Mesothelial cell of epicardium (in vitro differentiated cells): ENCODE data around the gene BRI3. TPM values are rescaled to one million over a fixed set of nuclear protein-coding genes. Genes with fewer than 3 reads are reported as not detected.

ENCODE experiments used
- DNase-seq, 2 experiments: peaks; one replicate each; pipeline ENCODE4 v3.0.0; 2021; ENCODE audit warnings: low spot score in 2 of 2; ENCODE audit not compliant: unreplicated experiment in 2 of 2
- H3K27ac Mint-ChIP-seq: 2 replicates; pipeline ENCODE4 v1.8.0; 2021; ENCODE audit warnings: mixed read lengths
- H3K27me3 Mint-ChIP-seq: 2 replicates; pipeline ENCODE4 v1.8.0; 2021; ENCODE audit warnings: low read depth, mixed read lengths
- H3K36me3 Mint-ChIP-seq: 2 replicates; pipeline ENCODE4 v1.8.0; 2021; ENCODE audit warnings: mixed read lengths
- H3K4me1 Mint-ChIP-seq: 2 replicates; pipeline ENCODE4 v1.8.0; 2021; ENCODE audit warnings: mixed read lengths
- H3K4me3 Mint-ChIP-seq: 2 replicates; pipeline ENCODE4 v1.8.0; 2021; ENCODE audit warnings: mild to moderate bottlenecking, moderate library complexity, mixed read lengths
- H3K9me3 Mint-ChIP-seq: 2 replicates; pipeline ENCODE4 v1.8.0; 2021; ENCODE audit warnings: mixed read lengths
- total RNA-seq: library from RNA; stranded (reverse); gene quantifications from 3 replicates; pipeline ENCODE4 v1.2.1, GENCODE V29; 2021
- TF ChIP-seq, protein P1 (sequence below): fragments of 200-600 bp; sonication (generic); IDR thresholded peaks from one replicate; pipeline ENCODE4 v1.5.0; 2021; ENCODE audit warnings: antibody characterized with exemption; ENCODE audit not compliant: unreplicated experiment

BRI3 gene
- total RNA-seq, 1 donor from 2014 or later = 113 TPM

GRCh38 chr7:98329100-98329790, 47.8 kb downstream of the BRI3 start:
- H3K27ac Mint-ChIP-seq = peak overlapping the region; percentile 70
- H3K36me3 Mint-ChIP-seq = peaks cover 23% of the 10 kb centered on the region
- H3K9me3 Mint-ChIP-seq = peaks cover 19% of the 10 kb centered on the region
- DNase-seq = no peak
- H3K4me1 Mint-ChIP-seq = peaks cover 17% of the 10 kb centered on the region
- TF ChIP-seq, protein P1, sequence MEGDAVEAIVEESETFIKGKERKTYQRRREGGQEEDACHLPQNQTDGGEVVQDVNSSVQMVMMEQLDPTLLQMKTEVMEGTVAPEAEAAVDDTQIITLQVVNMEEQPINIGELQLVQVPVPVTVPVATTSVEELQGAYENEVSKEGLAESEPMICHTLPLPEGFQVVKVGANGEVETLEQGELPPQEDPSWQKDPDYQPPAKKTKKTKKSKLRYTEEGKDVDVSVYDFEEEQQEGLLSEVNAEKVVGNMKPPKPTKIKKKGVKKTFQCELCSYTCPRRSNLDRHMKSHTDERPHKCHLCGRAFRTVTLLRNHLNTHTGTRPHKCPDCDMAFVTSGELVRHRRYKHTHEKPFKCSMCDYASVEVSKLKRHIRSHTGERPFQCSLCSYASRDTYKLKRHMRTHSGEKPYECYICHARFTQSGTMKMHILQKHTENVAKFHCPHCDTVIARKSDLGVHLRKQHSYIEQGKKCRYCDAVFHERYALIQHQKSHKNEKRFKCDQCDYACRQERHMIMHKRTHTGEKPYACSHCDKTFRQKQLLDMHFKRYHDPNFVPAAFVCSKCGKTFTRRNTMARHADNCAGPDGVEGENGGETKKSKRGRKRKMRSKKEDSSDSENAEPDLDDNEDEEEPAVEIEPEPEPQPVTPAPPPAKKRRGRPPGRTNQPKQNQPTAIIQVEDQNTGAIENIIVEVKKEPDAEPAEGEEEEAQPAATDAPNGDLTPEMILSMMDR = no peak
- H3K4me3 Mint-ChIP-seq = no peak overlapping the region
- H3K27me3 Mint-ChIP-seq = no peaks in the 10 kb centered on the region

GRCh38 chr7:98329791-98330373, 48.4 kb downstream of the BRI3 start:
- H3K9me3 Mint-ChIP-seq = peaks cover 19% of the 10 kb centered on the region

DNA sequence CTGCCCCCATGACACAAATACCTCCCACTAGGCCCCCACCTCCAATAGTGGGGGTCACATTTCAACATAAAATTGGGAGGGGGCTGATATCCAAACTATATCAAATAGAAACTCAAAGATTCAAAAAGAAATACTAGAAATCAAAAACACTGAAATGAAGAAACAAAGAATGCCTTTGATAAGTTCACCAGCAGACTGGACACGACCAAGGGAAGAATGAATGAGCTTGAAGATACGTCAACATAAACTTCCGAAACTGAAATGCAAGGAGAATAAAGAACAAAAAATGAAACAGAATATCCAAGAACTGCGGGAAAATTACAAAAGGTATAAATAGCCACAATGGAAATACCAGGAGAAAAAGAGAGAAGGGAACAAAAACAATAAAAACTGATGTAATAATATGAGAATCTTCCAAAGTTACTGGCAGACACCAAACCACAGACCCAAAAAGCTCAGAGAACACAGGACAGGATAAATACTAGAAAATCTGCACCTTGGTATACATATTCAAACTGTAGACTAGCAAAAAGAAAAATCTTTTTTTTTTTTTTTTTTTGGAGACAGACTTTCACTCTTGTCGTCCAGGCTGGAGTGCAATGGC, 49.5 kb downstream of the BRI3 start:
- Mint-ChIP-seq H3K27ac (no peak overlapping the region), H3K4me3 (no peak overlapping the region), H3K4me1 (peaks cover 15% of the 10 kb centered on the region), H3K36me3 (peaks cover 23% of the 10 kb centered on the region), H3K9me3 (peaks cover 19% of the 10 kb centered on the region), H3K27me3 (no peaks in the 10 kb centered on the region)
- DNase-seq = no peak
- TF ChIP-seq, protein P1 = no peak

More at GRCh38 chr7:98329791-98330373, 48.4 kb downstream of the BRI3 start:
- TF ChIP-seq, protein P1 = no peak
- peaks cover 23% of the 10 kb centered on the region for H3K36me3 Mint-ChIP-seq
- no peak overlapping the region for H3K4me3 Mint-ChIP-seq
- H3K27ac Mint-ChIP-seq = peak overlapping the region; percentile 70
- DNase-seq = no peak
- no peaks in the 10 kb centered on the region for H3K27me3 Mint-ChIP-seq
- H3K4me1 Mint-ChIP-seq = peaks cover 15% of the 10 kb centered on the region

DNA sequence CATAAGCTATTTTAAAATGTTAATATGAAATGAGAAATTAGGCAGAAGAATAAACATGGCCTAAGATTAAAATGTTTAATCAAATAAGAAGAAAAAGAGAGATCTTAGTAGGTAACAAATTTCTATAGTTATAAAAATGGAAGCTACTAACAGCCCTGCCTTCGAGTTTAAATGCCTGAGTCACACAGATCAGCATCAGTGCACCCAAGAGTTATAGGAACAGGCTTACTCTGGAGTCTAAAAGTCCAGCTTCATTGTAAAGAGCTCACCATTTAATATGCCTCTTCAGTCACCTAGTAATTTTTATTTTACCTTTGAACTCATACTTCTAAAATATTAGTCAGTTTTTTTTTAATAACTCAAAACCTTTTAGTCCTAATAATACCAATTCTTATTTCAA, 52.6 kb downstream of the BRI3 start:
- peaks cover 21% of the 10 kb centered on the region for H3K36me3 Mint-ChIP-seq
- DNase-seq = no peak
- no peak overlapping the region for H3K27ac Mint-ChIP-seq
- H3K9me3 Mint-ChIP-seq = peaks cover 20% of the 10 kb centered on the region
- peaks cover 10% of the 10 kb centered on the region for H3K4me1 Mint-ChIP-seq
- no peak overlapping the region for H3K4me3 Mint-ChIP-seq
- H3K27me3 Mint-ChIP-seq = no peaks in the 10 kb centered on the region
- TF ChIP-seq, protein P1 = no peak

- Mint-ChIP-seq H3K27ac (no peak overlapping the region), H3K36me3 (peaks cover 27% of the 10 kb centered on the region), H3K9me3 (peaks cover 22% of the 10 kb centered on the region), H3K27me3 (no peaks in the 10 kb centered on the region), H3K4me1 (no peaks in the 10 kb centered on the region), H3K4me3 (no peak overlapping the region)
- TF ChIP-seq, protein P1 = no peak
- DNase-seq = no peak
Measured at GRCh38 chr7:98335411-98335977, 54.0 kb downstream of the BRI3 start.
